GM21825 (cell line): ENCODE results near the gene ATP7A.
"Not testable (repeated sequence)": the region's sequence is repeated elsewhere in the genome, so short reads cannot be mapped to it uniquely, and the experiment has no call there.

Experiments
- ATAC-seq: cut with Tn5 transposase; IDR thresholded peaks from one replicate; pipeline ENCODE4 v1.9.1; 2021; ENCODE audit warnings: mild to moderate bottlenecking, moderate library complexity; ENCODE audit not compliant: unreplicated experiment

ATP7A gene

GRCh38 chrX:77945031-77945430, 34.5 kb downstream of the ATP7A start:
- not testable (repeated sequence) for ATAC-seq

- no peak for ATAC-seq
Observed at GRCh38 chrX:77945910-77946545, 35.5 kb downstream of the ATP7A start.

GRCh38 chrX:77946571-77946970, 36.1 kb downstream of the ATP7A start:
- ATAC-seq: no peak

GRCh38 chrX:77949840-77950239, 39.3 kb downstream of the ATP7A start:
- no peak for ATAC-seq

GRCh38 chrX:77952173-77952572, 41.7 kb downstream of the ATP7A start:
- no peak for ATAC-seq

- ATAC-seq: no peak
Observed at GRCh38 chrX:77953302-77953701, 42.8 kb downstream of the ATP7A start.

GRCh38 chrX:77953708-77954107, 43.2 kb downstream of the ATP7A start:
- ATAC-seq: no peak

- ATAC-seq: no peak
Observed at GRCh38 chrX:77960567-77960966, 50.1 kb downstream of the ATP7A start.

- ATAC-seq: no peak
Observed at GRCh38 chrX:77961063-77961462, 50.6 kb downstream of the ATP7A start.

GRCh38 chrX:77962068-77962902, 51.8 kb downstream of the ATP7A start:
- no peak for ATAC-seq

- ATAC-seq: no peak
Observed at GRCh38 chrX:77966361-77966760, 55.9 kb downstream of the ATP7A start.

GRCh38 chrX:77967631-77968030, 57.1 kb downstream of the ATP7A start:
- ATAC-seq: no peak

GRCh38 chrX:77969538-77969937, 59.0 kb downstream of the ATP7A start, which contains the start of gene PGAM4:
PGAM4 (minus strand) TSS chrX:77969638; CDS start chrX:77969638, 0 bp downstream.
- ATAC-seq: no peak

GRCh38 chrX:77975755-77976154, 65.3 kb downstream of the ATP7A start:
- no peak for ATAC-seq

- no peak for ATAC-seq
Observed at GRCh38 chrX:77977095-77977494, 66.6 kb downstream of the ATP7A start.

GRCh38 chrX:77977518-77977917, 67.0 kb downstream of the ATP7A start:
- no peak for ATAC-seq

- no peak for ATAC-seq
Observed at GRCh38 chrX:77979870-77980269, 69.4 kb downstream of the ATP7A start.

- ATAC-seq: no peak
Observed at GRCh38 chrX:78011846-78012245, 101.4 kb downstream of the ATP7A start.

- no peak for ATAC-seq
Observed at GRCh38 chrX:78019586-78020483, 109.3 kb downstream of the ATP7A start.

GRCh38 chrX:78024349-78025059, 114.0 kb downstream of the ATP7A start:
- ATAC-seq: no peak

GRCh38 chrX:78027798-78028197, 117.3 kb downstream of the ATP7A start:
- no peak for ATAC-seq
